GM12874 (cell line): ENCODE data around the gene NOG.

Source experiments
- TF ChIP-seq, protein P1 (sequence below): IDR thresholded peaks from 2 replicates; pipeline ENCODE4 v1.5.1; 2011; ENCODE audit warnings: low read depth, mild to moderate bottlenecking, control low read depth, low read length, moderate library complexity; ENCODE audit not compliant: insufficient read depth

NOG gene

DNA sequence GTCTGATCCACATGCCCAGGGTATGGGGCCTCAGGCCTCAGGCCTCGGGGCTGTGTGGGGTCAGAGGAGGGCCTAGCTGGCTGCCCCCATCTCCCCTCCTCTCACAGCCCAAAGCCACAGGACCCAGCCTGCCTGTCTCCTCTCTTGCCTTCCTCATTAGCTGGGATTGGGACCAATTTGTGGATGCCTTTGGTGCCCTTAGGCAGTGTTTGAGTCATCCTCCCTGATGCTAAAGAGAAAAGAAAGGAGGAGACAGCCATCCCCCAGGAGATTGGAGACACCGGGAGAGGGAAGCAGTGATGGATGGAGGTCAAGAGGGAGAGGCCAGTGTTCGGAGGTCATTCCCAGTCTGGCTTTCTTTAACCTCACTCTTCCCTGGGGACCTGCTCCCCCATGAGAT lies 23.3 kb upstream of the NOG start:
- TF ChIP-seq, protein P1, sequence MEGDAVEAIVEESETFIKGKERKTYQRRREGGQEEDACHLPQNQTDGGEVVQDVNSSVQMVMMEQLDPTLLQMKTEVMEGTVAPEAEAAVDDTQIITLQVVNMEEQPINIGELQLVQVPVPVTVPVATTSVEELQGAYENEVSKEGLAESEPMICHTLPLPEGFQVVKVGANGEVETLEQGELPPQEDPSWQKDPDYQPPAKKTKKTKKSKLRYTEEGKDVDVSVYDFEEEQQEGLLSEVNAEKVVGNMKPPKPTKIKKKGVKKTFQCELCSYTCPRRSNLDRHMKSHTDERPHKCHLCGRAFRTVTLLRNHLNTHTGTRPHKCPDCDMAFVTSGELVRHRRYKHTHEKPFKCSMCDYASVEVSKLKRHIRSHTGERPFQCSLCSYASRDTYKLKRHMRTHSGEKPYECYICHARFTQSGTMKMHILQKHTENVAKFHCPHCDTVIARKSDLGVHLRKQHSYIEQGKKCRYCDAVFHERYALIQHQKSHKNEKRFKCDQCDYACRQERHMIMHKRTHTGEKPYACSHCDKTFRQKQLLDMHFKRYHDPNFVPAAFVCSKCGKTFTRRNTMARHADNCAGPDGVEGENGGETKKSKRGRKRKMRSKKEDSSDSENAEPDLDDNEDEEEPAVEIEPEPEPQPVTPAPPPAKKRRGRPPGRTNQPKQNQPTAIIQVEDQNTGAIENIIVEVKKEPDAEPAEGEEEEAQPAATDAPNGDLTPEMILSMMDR, result no peak

DNA sequence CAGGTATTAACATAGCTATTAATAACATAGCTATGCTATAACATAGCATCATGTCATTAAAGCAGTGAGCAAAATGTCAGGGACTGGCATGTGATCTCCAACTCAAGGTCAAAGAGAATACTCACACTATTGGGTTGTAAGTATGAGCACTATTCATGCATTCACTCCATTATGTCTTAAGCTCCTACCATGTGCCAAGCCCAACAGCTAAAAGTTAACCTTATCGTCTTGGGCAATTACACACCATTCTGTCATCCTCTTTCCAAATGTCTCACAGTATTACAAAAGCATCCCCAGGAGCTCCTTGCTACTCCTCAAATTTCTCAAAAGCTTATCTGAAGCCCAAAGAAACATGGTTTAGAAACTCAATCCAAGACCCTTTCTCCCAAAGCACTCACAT lies 22.0 kb upstream of the NOG start:
- TF ChIP-seq, protein P1, result no peak

DNA sequence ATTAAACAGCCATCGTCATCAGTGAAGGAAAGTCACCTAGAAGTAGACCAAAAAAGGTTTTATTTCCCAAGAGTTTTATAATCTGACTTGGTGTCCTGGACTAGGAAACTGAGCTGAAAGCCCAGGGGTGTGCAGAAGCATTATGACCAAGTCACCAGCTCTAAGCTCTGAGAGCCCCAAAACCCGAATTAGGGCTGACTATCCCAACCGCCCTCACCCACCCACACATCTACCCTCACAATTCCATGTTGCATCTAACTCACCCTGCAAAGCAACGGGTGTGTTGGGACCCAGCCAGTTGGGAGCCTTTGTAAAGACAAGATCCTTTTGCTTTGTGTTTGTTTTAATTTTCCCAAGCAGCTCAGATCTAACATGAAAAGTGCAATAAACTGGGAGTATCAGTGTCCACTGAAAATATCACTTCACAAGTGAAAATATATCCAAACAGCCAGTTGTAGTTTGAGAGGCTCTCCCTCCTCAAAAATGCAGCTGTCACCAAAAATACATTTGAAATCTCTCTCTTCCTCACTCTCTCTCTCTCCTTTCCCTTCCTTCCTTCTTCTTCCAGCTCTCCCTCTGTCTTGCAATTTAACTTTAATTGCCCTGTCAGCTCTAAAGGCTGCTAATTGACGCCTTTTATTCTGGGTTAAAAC lies 16.2 kb upstream of the NOG start:
- TF ChIP-seq, protein P1, result no peak

DNA sequence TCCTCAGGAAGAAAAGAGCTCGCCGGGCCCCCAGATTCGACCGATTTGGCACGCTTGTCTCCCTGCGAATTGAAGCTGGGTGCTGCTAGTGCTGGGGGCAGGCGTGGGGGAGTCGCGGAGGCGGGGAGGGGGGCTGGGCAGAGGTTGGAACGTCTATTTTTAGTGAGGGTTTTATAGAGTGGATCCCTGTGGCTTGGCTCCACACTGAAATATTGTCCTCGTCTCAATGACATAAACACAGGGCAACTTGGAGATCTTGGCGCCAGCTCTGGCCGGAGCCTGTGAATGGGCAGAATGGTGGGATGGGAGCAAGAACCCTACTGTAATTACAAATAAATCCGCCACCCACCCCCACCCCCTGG lies 15.7 kb upstream of the NOG start:
- TF ChIP-seq, protein P1, result no peak

DNA sequence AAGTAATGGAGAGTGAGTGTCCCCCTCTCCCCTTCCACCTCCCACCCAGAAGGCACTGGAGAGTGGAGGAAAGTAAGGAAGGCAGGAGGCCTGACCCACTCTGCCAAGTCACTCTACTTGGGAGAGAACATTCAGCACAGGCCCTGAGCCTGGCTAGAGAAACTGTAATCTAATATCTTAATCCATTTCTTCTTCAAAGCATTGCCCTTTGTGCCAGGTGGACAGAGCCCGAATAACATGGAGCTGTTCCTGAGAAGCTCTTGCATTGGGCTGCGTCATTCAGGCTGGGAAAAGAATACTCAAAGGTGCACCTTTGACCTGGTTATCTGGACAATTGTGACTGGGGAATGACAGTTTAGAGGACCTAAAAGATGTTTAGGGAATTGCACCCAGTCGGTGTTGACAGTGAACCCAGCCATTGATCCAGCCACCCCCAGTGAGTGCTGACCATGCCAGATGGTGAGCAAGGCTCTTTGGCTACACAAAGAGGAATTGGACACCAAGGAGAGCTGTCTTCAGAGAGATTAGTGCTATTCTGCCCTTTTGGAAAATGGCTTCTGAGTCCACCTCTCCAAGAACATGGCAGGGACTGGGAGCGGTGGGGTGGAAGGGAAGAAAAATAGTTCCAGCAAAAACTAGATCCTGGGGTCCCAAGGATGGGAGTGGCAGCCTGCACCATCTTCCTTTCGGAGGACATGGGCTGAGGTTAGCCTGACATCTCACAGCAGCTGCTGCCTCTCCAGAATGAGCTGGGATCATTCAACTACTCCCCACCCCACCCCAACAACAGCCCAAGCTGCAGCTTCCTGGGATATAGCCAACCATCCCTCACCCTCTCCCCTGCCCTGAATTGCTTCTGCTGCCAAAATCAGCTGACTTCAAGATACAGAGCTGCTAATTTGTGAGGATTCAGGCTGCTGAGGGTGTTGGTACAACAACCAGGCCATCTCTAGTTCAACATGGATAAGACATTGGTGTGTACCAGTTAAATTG lies 11.6 kb upstream of the NOG start:
- TF ChIP-seq, protein P1, result no peak

DNA sequence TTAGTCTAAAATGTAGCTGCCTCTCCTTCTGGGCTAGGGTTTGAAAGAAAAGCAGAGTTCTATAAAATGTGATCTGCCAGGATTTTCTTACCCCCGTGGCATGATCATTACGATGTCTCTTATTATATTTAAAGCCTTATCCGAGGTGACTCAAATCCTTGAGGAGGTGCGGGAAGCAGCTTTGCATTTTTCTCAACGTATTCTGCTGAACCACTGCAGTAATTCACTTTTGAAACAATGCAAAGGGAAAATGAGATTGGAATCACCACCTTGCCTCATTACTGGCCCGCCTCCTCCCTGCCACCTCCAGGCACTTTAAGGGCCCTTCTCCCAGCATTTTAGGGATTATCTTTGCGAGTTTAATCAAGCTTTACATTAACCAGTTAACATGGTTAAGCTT lies 9.7 kb upstream of the NOG start:
- TF ChIP-seq, protein P1, result no peak

DNA sequence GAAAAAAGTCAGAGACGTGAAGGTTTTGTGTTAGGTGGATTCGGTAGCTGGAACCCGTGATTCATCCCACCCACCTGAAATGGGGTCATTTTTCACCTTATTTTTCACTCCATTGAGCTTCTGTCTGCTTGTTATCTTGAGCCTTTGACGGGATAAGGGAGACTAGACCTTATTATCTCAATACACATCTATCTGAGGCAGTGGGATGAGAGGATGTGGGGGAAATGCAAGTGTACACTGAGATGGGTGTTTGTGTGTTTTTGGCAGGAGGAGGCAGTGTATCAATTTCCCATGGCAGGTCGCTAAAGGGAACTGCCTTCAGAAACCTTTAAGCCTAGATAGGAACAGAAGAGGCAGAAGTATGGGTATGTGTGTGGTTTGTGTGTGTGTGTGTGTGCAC lies 6.2 kb upstream of the NOG start:
- TF ChIP-seq, protein P1, result no peak
